Muscle of arm (tissue), 14 donors: ENCODE data around the gene CACNA1E. TPM values are rescaled to one million over a fixed set of nuclear protein-coding genes. Genes with fewer than 3 reads are reported as not detected.

Source experiments
- DNase-seq: peaks from one replicate; pipeline ENCODE4 v3.0.0-alpha.2; 2013
- long read RNA-seq, 11 donors: transcript quantifications; one replicate each; lab custom pipeline, GENCODE V29; 2026
- polyA plus RNA-seq, 12 donors: library from polyadenylated mRNA; unstranded; fragments of 120-200 nt; gene quantifications; one replicate each; pipeline ENCODE4 v1.2.1, GENCODE V29; 2013; ENCODE audit not compliant: insufficient read length in 12 of 12

Gene CACNA1E
- polyA plus RNA-seq = 1 to 10 TPM in 1 of 12 donors, under 1 TPM in 10, not detected in 1; 0.13 to 3.0 (median 0.42) TPM
- long read RNA-seq, donor 1 = 0 reads
- long read RNA-seq, donor 2 = 0 reads
- long read RNA-seq, donor 3 = 0 reads
- long read RNA-seq, donor 4 = 0 reads
- long read RNA-seq, donor 5 = 0 reads
- long read RNA-seq, donor 6 = 0 reads
- long read RNA-seq, donor 7 = 0 reads
- long read RNA-seq, donor 8 = 0 reads
- long read RNA-seq, donor 9 = 0 reads
- long read RNA-seq, donor 10 = 0 reads
- long read RNA-seq, donor 11 = 0 reads

DNA sequence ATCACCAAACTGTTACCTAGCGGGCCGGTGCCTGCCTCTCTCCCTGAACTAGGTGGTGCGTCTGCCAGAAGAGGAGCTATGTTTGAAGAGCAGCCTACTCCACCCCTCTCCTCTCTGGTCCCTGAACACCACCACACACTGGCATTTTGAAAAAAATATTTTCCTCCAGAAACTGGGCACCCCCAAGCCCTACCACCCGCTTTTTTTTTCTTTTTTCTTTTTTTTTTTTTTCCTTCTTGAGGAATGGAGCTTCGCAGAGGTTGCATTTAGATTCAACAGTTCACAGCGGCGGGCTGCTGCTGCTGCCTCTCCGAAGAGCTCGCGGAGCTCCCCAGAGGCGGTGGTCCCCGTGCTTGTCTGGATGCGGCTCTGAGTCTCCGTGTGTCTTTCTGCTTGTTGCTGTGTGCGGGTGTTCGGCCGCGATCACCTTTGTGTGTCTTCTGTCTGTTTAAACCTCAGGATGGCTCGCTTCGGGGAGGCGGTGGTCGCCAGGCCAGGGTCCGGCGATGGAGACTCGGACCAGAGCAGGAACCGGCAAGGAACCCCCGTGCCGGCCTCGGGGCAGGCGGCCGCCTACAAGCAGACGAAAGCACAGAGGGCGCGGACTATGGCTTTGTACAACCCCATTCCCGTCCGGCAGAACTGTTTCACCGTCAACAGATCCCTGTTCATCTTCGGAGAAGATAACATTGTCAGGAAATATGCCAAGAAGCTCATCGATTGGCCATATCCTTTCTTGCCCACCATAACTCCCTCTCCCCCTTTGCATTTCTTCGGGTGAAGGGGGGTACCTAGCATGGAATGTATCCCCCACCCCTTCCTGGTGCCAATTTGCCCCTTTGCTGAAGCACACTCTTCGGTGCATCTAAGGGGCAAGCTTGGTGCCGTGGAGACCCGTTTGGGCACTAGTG is at the start of gene CACNA1E:
Gene CACNA1E (plus strand): TSS at position 233 of the 911 bp plus-strand sequence. CDS start 228 bp downstream, at position 461.
- no peak for DNase-seq

DNA sequence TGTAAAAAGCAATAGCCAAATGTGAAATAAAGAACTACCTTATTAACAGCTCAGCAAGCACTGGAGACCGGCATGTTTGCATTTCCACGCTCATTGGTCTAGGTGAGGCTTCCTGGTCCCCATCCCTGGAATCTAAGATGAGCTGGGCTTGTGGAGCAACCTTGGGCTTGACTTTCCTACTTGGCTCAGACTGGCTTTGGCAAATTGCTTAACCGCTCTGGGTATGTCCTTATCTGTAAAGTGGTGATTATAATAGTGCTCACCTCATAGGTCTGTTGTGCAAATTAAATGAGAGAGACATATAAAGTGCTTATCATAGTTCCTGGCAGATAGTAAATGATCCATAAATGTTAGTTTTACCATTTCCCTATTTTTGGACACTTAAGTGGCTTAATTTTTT is 49.4 kb upstream of the CACNA1E start:
- no peak for DNase-seq

GRCh38 chr1:181438013-181438412 is 45.3 kb upstream of the CACNA1E start:
- DNase-seq = no peak

GRCh38 chr1:181440510-181440909 is 42.8 kb upstream of the CACNA1E start:
- DNase-seq = no peak

- DNase-seq = no peak
These were observed 41.2 kb upstream of the CACNA1E start for GRCh38 chr1:181442181-181442525.

DNA sequence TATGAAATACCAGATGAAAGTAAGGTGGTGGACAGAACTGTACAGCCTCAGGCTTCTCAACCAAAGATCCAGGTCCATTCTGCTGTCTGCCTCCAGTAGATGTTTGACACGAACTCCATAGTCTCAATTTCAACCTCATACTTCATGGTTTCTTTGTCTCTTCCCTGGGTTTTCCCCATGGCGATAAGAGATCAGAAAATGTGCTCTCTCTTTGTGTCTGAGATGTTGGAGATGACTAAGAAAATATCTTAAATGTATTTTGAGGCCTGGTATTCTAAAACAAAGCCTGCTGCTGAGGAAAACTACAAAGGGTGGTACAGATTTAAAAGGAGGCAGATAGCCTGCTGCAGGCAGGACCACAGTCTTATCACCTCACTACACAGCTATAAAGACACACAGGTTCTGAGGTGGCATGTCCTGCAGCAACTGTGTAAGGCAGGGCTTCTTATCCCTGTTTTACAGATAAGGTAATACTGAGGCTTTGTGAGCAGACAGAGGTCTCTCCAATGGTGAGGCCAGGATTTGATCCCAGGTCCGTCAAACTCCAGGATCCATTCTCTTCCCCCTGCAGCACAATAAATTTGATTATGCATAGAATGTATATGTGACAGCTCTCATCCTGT is 40.0 kb upstream of the CACNA1E start:
- DNase-seq = no peak

GRCh38 chr1:181445436-181445835 is 37.9 kb upstream of the CACNA1E start:
- DNase-seq = no peak

GRCh38 chr1:181448461-181448860 is 34.9 kb upstream of the CACNA1E start:
- DNase-seq = no peak

DNA sequence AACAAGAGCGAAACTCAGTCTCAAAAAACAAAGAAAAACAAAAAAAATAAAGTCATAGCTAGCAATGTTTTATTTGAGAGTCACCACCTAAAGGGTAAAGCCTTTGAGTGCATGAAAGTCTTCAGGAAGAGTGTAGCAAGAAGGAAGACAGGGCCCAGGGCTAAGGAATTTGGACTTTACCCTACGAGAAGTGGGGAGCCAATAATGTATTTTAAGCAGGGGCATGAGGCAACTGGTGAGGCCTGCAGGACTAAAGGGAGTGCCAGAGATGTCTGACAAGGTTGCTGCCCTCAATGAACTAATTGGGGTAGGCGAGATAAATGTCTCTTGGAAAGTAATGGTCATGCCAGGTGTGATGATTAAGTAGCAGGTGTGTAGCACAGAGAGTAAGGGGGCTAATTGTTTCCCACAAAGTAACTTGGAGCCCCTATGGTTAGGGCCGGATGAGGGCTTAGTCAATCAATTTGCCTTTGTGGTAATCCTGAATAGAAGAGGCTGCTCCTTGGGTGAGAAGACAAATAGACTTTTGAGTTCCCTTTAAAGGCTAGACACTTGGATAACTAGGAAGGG is 31.6 kb upstream of the CACNA1E start:
- no peak for DNase-seq

DNA sequence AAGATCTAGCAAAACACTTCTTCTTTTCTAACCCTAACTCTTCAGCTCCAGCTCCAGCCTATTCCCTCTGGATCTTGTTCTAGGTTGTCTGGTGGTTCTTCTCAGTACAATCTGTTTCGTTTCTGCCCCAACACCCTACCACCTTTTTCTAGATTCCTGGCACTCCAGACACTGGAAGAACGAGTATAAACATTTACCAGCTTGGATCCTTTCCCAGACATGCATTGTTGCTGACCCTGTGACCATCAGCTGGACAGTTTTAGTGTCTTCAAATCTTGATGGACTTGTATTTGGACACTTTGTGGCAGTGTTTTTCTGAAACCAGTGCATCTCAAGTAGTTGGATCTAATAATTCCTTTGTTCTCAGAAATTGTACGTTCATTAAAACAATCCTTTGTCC is 30.6 kb upstream of the CACNA1E start:
- no peak for DNase-seq

DNA sequence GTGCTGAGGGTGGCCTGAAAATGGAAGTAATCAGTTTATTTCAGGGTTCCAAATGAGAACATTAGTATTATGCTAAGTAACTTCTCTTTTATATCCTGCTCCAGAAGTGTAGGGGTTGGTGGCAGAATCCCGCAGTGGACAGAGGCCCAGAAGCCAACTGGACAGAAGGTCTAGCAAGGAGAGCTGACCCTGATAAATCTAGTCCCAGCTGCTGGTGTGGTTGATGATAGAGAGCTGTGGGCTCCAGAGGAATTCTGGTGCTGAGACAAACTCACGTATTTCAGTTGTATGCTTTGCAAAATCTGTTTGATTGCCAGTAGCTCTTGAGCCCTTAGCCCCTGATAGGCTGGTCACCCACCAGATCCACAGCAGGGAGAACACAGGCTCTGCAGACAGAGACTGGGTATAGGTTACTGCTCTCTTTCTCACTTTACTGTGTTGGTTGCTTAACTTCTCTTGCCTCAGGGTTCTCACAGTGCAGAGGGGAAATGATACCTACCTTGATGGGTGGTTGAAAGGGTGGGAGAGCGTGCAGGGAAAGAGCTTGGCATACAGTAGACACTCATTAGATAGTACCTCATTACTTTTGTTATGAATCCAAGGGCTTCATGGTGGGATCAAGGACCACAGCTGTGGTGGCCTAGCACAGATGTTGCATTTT is 29.6 kb upstream of the CACNA1E start:
- no peak for DNase-seq

DNA sequence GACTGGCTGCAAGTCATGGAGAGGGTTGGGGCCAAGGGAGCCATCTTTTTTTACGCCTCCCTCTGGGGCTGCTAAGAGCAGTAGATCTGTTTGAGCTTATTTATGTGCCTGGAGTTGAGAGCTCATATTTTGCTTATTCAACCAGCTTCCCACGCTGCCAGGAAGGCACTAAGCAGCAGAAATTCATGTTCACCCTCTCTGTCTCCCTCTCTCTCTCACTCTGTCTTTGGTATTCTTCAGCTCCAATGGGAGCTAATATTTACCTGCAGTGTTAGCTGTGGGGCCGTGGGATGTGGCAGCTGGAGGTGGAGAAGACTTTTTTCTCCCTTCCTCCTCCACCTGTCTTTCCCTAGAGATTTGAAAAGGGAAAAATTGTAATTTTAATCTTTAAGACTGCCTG is 26.8 kb upstream of the CACNA1E start:
- no peak for DNase-seq

DNA sequence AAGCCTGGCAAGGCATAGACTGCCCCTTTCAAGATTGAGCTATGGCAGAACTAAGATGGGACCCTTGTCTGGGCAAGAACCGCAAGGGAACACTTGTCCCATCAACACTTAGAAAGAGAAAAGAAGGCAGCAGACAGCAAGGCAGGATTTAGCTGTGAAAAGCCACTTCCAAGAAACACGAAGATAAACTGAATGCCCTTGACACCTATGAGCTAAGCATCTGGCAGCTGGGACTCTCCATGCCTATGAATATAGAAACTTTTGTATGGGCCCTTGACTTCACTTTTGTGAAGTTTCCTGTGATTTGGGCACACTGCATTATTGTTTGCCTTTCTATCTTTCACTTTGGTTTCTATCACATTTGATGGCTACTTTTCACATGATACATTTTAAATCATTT is 24.9 kb upstream of the CACNA1E start:
- no peak for DNase-seq

DNA sequence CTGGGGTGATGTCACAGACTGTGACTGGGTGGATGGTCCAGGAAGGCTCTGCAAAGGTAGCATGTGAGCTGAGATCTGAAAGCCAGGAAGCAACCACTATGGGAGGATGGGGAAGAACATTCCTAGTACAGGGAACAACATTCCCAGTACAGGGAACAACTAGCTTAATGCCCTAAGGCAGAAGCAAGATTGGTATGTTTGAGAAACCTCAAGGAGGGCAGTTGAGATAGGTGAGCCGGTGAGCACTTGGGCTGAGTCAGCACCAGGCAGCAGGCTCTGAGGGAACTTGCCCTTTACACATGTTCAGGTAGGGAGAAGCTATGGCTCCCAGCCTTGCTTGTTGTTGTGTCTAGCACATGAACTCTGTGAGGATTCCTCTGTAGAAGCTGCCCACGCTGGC is 24.2 kb upstream of the CACNA1E start:
- DNase-seq = no peak

DNA sequence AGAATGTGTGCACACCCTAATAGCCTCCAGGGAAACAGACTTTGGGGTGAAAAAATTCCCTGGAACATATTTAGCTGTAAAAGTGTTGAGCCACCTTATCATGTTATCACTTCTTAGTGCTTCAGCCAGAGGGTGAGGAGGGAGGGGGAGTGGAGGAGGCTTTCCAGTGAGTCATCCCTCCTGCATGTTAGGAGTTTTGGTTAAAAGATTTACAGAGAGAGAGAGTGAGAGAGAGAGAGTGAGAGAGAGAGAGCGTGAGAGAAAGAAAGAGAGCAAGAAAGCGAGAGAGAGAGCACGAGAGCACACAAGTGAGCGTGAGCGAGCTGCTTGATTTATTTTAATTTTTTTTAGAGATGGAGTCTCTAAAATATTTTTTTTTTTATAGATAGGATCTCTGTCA is 13.5 kb upstream of the CACNA1E start:
- DNase-seq = no peak

DNA sequence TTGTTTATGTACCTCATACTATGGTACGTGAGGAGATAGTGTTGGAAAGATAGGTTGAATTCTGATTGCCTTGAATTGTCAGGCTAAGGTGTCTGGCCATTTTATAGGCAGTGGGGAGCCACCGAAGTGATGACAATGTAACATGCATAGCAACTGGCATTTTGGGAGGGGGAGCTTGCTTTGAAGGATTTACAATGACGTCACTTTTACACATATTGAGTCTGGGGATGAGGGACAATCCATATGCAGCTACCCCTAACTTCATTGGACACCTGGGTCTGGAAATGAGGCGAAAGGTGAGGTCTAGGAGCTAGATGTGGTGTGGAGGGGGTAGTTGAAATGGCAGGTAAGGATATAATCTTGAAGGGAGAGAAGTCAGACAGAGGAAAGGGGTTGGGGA is 7.7 kb upstream of the CACNA1E start:
- DNase-seq = no peak

DNA sequence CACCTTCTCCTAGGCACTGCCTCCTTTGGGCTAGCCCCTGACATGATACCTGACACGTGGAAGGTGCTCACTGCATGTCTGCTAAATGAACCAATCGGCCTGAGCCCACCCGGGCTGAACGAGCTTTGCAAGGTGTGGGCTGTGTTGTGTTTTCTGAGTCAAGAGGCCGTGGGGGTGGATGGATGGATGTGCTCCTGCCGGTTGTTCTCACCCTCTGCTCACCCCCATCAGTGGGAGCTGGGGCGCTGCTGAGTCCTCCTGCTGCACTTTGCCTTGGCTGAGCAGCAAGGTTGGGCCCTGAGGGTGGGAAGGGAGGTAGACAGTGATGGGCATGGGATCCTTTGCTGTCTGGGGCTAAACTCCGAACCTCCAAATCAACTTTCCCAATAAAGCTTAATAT is 6.7 kb upstream of the CACNA1E start:
- DNase-seq = no peak

- DNase-seq = no peak
These were observed 5.0 kb upstream of the CACNA1E start for GRCh38 chr1:181478306-181478705.

GRCh38 chr1:181479137-181479745 is 4.1 kb upstream of the CACNA1E start:
- peak; percentile 51 for DNase-seq

- DNase-seq = no peak
These were observed 1.3 kb upstream of the CACNA1E start for GRCh38 chr1:181482001-181482430.

- DNase-seq = no peak
These were observed 614 bp upstream of the CACNA1E start for GRCh38 chr1:181482521-181483284.
